GM23338 (cell line): Measurements from ENCODE around the gene MRPS21. TPM values are rescaled to one million over a fixed set of nuclear protein-coding genes. Genes with fewer than 3 reads are reported as not detected.

Experiments used
- ATAC-seq: fragments of 200-7000 bp; cut with Tn5 transposase; 3 replicates; pipeline ENCODE4 v1.9.1; 2020
- DNase-seq: peaks from one replicate; pipeline ENCODE4 v3.0.0-alpha.2; 2015; ENCODE audit warnings: low spot score
- H2AFZ ChIP-seq: fragments of 200-600 bp; sonication (generic); 2 replicates; pipeline ENCODE4 v1.8.0; 2016; ENCODE audit warnings: antibody characterized with exemption, mild to moderate bottlenecking, moderate library complexity
- H3F3A ChIP-seq: fragments of 200-600 bp; sonication (generic); replicated peaks from 2 replicates; pipeline ENCODE4 v1.8.0; 2017; ENCODE audit warnings: antibody characterized with exemption, mixed run types, low read depth
- H3K27ac ChIP-seq: fragments of 200-600 bp; sonication (generic); 2 replicates; pipeline ENCODE4 v1.6.1; 2016; ENCODE audit warnings: low read depth
- H3K27me3 ChIP-seq: fragments of 200-600 bp; sonication (generic); 2 replicates; pipeline ENCODE4 v1.8.0; 2016; ENCODE audit warnings: mild to moderate bottlenecking, mixed run types, moderate library complexity; ENCODE audit not compliant: insufficient read depth
- H3K36me3 ChIP-seq: fragments of 200-600 bp; sonication (generic); 2 replicates; pipeline ENCODE4 v1.8.0; 2016; ENCODE audit warnings: mild to moderate bottlenecking; ENCODE audit not compliant: insufficient read depth
- H3K4me1 ChIP-seq: fragments of 200-600 bp; sonication (generic); 2 replicates; pipeline ENCODE4 v1.8.0; 2016; ENCODE audit warnings: mild to moderate bottlenecking, moderate library complexity; ENCODE audit not compliant: insufficient read depth
- H3K4me2 ChIP-seq: fragments of 200-600 bp; sonication (generic); 2 replicates; pipeline ENCODE4 v1.7.1; 2017; ENCODE audit warnings: mixed run types
- H3K4me3 ChIP-seq: fragments of 200-600 bp; sonication (generic); 2 replicates; pipeline ENCODE4 v1.6.1; 2016; ENCODE audit warnings: mixed run types
- H3K79me2 ChIP-seq: fragments of 200-600 bp; sonication (generic); replicated peaks from 2 replicates; pipeline ENCODE4 v1.8.0; 2017; ENCODE audit warnings: mild to moderate bottlenecking; ENCODE audit not compliant: insufficient read depth
- H3K9me2 ChIP-seq: fragments of 200-600 bp; sonication (generic); 2 replicates; pipeline ENCODE4 v1.8.0; 2017; ENCODE audit not compliant: insufficient read depth
- H4K20me1 ChIP-seq: fragments of 200-600 bp; sonication (generic); replicated peaks from 2 replicates; pipeline ENCODE4 v1.8.0; 2017; ENCODE audit warnings: mild to moderate bottlenecking; ENCODE audit not compliant: insufficient read depth
- H3K27ac Mint-ChIP-seq: 2 replicates; pipeline ENCODE4 v1.8.0; 2020; ENCODE audit warnings: inconsistent platforms, mild to moderate bottlenecking, moderate library complexity, mixed read lengths
- H3K27me3 Mint-ChIP-seq: 3 replicates; pipeline ENCODE4 v1.8.0; 2022; ENCODE audit warnings: low read depth, mild to moderate bottlenecking, moderate library complexity, mixed read lengths, inconsistent platforms; ENCODE audit not compliant: insufficient read depth, poor library complexity
- H3K36me3 Mint-ChIP-seq: 3 replicates; pipeline ENCODE4 v1.8.0; 2021; ENCODE audit warnings: low read depth, mild to moderate bottlenecking, inconsistent platforms, moderate library complexity, mixed read lengths
- H3K4me1 Mint-ChIP-seq: 3 replicates; pipeline ENCODE4 v1.8.0; 2020; ENCODE audit warnings: mild to moderate bottlenecking, inconsistent platforms, mixed read lengths
- H3K4me3 Mint-ChIP-seq: 3 replicates; pipeline ENCODE4 v1.8.0; 2021; ENCODE audit warnings: moderate library complexity, mild to moderate bottlenecking, inconsistent platforms, mixed read lengths
- H3K9me3 Mint-ChIP-seq: 3 replicates; pipeline ENCODE4 v1.8.0; 2020; ENCODE audit warnings: moderate library complexity, mild to moderate bottlenecking, inconsistent platforms, mixed read lengths
- CTCF ChIP-seq, 2 experiments: fragments of 200-600 bp in 1 of 2; sonication (generic) in 1 of 2; conservative IDR thresholded peaks; 2 replicates each; pipeline versions ENCODE4 v1.5.1 to v1.6.1; 2016 to 2017; ENCODE audit warnings: antibody characterized with exemption in 2 of 2, low read depth in 2 of 2, mild to moderate bottlenecking in 2 of 2, moderate library complexity in 1 of 2
- NANOG ChIP-seq: IDR thresholded peaks from 2 replicates; pipeline ENCODE4 v1.6.1; 2016; ENCODE audit warnings: antibody characterized with exemption, borderline replicate concordance
- POLR2AphosphoS5 ChIP-seq: IDR thresholded peaks from 2 replicates; pipeline ENCODE4 v1.6.1; 2016; ENCODE audit warnings: antibody characterized with exemption, low read depth
- ZNF462 ChIP-seq: fragments of 250-450 bp; sonication (Bioruptor Pico); IDR thresholded peaks from 2 replicates; pipeline ENCODE4 v1.5.0; 2020; ENCODE audit warnings: mild to moderate bottlenecking, moderate library complexity
- polyA plus RNA-seq: library from polyadenylated mRNA; unstranded; fragments of >200 nt; fragmentation: Nextera tagmentation; extraction: Ambion mirVana; gene quantifications from 2 replicates; pipeline ENCODE4 v1.2.1, GENCODE V29; 2016
- total RNA-seq: library from RNA; depleted of rRNA; stranded (reverse); fragments of >200 nt; shearing (Covaris generic); gene quantifications from 2 replicates; pipeline ENCODE4 v1.2.3, GENCODE V29; 2014

Gene MRPS21
- total and polyA plus RNA-seq, 2 experiments from 2014 or later = 51.2 to 313 TPM

DNA sequence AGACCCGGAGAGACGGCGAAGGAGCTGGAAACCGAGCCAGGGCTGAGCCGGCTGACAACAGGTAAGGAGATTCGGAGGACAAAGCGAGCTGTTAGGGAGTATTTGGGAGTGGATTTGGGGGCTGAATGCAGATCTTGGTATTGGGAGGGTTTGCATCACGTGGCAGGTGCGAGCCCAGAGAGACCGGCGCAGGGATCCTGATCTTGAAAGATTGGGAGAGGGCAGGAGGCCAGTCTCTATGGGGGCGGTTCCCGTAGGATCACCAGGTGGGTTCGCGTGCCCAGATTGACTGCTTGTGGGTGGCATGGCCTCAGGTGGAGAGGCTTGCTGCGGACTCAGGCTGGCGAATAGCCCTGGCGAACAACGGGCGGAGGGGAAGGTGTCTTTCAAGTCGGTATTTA is 11.1 kb upstream of the MRPS21 start:
- TF ChIP-seq NANOG (no peak), POLR2AphosphoS5 (peak; percentile 2; the same call in 1 of the 2 replicates)
- Histone ChIP-seq H2AFZ (peak overlapping the region; percentile 92), H3K4me2 (peak overlapping the region; percentile 80), H3F3A (peaks cover 3% of the 10 kb centered on the region; the same call in 1 of the 2 replicates), H4K20me1 (no peaks in the 10 kb centered on the region), H3K4me3 (peak overlapping the region; percentile 60), H3K27me3 (peaks cover 13% of the 10 kb centered on the region), H3K36me3 (no peaks in the 10 kb centered on the region), H3K79me2 (no peaks in the 10 kb centered on the region), H3K4me1 (peaks cover 15% of the 10 kb centered on the region), H3K9me2 (no peaks in the 10 kb centered on the region), H3K27ac (no peak overlapping the region)
- Mint-ChIP-seq H3K4me3 (peak overlapping the region; percentile 91), H3K4me1 (peaks cover 18% of the 10 kb centered on the region), H3K36me3 (peaks cover 16% of the 10 kb centered on the region; the same call in 2 of the 3 replicates), H3K9me3 (no peaks in the 10 kb centered on the region), H3K27me3 (peaks cover 19% of the 10 kb centered on the region), H3K27ac (peak overlapping the region; percentile 96)
- DNase-seq (no peak), ATAC-seq (peak; percentile 48)

GRCh38 chr1:150283260-150283659 is 10.4 kb upstream of the MRPS21 start:
- Histone ChIP-seq H3K79me2 (no peaks in the 10 kb centered on the region), H3K27ac (no peak overlapping the region), H3K4me1 (peaks cover 15% of the 10 kb centered on the region), H3K27me3 (peaks cover 13% of the 10 kb centered on the region), H3K4me2 (peak overlapping the region; percentile 80), H3K9me2 (no peaks in the 10 kb centered on the region), H3F3A (peaks cover 2% of the 10 kb centered on the region; the same call in 1 of the 2 replicates), H3K36me3 (no peaks in the 10 kb centered on the region), H3K4me3 (peak overlapping the region; percentile 60), H4K20me1 (no peaks in the 10 kb centered on the region), H2AFZ (peak overlapping the region; percentile 92)
- TF ChIP-seq ZNF462 (CRISPR knock-in tag) = no peak
- TF ChIP-seq CTCF (conservative IDR thresholded peaks at IDR 0.05; ENCODE audit: low read depth in 2 of 2) = no peak
- Mint-ChIP-seq H3K27me3 (peaks cover 19% of the 10 kb centered on the region), H3K9me3 (no peaks in the 10 kb centered on the region), H3K36me3 (peaks cover 16% of the 10 kb centered on the region; the same call in 2 of the 3 replicates), H3K4me1 (peaks cover 18% of the 10 kb centered on the region), H3K4me3 (peak overlapping the region; percentile 91), H3K27ac (no peak overlapping the region)
- DNase-seq (peak; percentile 14), ATAC-seq (no peak)
